Stimulated activated CD8-positive, alpha-beta memory T cell treated with anti-CD3 and anti-CD28 coated beads, Interleukin-15, amount 100 ng/mL, for 1 hour (primary cell): ENCODE measurements around the gene ZNG1F.
"Not testable (repeated sequence)": the region's sequence is repeated elsewhere in the genome, so short reads cannot be mapped to it uniquely, and the experiment has no call there.

Experiments
- DNase-seq: peaks from one replicate; pipeline ENCODE4 v3.0.0-alpha.2; 2020; ENCODE audit warnings: low read depth

Gene ZNG1F

DNA sequence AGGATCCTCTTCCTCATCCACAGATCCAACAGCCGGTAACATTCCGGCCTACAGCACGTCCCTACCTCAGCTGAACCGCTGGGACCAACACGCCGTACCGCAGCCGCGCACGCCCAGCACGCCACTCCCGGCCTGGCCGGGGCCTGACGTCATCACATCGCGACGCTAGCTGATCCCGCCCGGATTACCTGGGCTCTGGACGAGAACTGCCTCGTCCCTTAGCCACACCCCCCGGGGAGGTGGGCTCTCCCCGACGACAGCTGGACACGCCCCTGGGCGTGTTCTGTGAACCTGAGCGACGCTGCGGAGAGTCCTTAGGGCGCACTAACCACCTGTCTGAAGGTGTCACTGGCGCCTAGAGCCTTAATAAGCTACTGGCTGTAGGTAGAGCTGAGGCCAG lies at the start of gene ZNG1F:
ZNG1F (minus strand) TSS at position 101 of the 400 bp plus-strand sequence; CDS start at position 42, 59 bp downstream.
- not testable (repeated sequence) for DNase-seq

DNA sequence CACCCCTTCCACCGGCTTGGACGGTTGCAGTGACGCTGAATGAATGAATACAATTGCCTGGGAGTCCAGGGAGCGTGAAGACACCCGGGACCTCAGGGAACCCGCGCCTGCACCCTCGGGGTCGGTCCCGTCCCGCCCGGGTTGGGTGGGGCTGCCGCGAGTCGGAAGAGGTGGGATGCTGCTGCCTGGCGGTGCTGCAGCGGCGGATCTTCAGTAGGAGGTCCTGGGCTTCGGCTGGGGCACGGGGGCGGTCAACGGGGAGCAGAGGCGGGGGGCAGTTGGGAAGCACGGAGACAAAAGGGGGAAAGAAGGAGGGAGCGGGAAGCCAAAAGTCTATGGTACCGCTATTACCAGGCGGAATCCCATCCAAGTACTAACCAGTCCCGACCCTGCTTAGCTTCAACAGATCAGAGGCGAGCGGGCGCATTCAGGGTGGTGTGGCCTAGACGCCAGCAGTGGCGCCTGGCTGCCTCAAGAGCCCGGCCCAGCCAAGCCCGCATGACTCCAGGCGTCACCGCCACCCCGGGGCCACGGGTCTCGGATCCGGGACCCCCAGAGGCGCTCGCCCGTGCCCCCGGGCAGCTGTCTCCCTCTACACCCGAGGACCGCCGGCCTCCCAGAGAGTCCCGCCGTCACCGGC lies 48.1 kb upstream of the ZNG1F start:
- not testable (repeated sequence) for DNase-seq

DNA sequence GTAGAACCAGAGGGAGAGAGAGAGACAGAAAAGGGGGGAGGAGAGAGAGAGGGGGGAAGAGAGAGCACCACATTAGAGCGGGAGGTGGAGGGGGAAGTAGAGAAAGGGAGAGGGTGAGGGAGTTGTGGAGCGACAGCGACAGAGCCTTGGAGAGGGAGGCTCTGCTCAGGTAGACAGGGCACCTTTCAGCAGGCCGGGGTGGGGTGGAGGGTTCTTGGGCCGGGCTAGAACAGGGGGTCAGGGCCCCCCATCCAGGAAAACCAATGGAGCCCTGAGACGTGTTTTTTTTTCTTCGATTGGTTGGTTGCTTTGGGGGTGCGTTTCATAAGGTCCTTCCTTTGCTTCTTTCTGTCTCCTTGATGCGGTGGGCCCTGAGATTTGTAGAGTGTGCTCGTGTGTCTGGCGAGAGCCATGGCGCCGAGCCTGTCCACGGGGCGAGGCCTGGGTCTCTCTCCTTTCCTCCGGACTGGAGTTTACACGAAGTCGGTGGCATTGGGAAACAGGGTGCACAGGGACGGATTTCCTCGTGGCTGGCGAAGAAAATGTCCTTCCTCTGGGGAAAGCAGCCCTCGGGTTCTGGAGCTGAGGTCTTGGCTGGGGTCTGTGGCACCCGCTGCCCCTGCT lies 47.5 kb upstream of the ZNG1F start:
- DNase-seq = not testable (repeated sequence)

DNA sequence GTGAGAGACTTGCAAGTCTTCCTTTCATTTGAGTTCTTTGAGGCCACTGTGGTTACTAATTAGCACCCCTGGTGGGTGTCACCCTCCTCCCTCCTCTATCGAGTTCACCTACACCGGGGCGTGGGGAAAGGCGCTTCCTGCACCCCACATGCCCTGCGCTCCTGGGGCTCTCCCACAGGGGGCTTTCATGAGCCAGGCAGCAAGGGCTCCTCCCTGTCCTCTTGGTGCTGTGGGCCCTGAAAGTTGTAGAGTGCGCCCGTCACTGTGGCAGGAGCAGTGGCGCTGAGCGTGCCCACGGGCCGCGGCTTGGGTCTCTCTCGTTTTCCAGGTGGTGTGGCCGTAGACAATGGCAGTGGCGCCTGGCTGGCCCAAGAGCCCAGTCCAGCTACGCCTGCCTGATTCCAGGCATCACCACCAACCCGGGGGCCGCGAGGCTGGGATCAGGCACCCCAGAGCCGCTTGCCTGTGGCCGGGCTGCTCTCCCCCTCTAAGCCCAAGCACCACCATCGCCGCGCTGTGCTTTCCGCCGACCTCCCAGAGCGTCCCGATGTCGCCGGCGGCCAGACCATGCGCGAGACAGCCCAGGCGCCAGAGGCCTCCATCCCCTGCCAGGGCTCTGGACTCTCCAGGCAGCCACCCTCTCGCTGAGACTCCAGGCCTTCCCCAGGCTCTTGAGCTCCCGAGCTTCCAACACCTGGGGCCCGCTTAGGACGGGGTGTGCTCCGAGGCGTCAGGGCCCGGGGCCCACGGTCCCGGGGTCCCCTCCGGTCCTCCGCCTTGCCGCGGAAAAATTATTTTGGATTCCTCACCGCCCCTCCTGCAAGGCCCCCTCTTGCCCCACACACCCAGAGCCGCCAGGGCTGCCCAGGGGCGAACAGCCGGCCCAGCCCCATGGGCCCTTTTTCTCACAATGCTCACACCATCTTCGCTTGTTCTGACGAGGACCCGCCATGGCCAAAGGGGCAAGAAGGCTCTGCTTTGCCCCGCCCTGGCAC lies 46.0 kb upstream of the ZNG1F start:
- DNase-seq = not testable (repeated sequence)

DNA sequence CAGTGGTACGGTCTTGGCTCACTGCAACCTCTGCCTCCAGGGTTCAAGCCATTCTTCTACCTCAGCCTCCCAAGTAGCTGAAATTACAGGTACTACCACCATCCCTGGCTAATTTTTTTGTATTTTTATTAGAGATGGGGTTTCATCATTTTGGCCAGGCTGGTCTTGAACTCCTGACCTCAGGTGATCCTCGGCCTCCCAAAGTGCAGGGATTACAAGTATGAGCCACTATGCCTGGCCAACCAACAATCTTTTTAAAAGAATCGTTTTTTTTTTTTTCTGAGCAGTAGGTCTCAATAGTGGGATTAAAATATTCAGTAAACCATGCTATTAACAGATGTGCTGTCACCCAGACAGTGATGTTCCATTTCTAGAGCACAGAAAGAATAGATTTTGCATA lies 45.1 kb upstream of the ZNG1F start:
- not testable (repeated sequence) for DNase-seq

DNA sequence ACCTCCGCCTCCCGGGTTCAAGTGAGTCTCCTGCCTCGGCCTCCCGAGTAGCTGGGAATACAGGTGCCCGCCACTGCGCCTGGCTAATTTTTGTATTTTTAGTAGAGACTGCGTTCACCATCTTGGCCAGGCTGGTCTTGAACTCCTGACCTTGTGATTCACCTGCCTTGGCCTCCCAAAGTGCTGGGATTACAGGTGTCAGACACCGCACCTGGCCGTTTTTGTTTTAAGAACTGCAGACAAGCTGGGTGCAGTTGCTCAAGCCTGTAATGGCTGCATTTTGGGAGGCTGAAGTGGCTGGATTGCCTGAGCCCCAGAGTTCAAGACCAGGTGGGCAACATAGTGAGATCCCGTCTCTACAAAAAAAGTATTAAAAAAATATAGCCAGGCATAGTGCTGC lies 43.2 kb upstream of the ZNG1F start:
- DNase-seq = not testable (repeated sequence)

DNA sequence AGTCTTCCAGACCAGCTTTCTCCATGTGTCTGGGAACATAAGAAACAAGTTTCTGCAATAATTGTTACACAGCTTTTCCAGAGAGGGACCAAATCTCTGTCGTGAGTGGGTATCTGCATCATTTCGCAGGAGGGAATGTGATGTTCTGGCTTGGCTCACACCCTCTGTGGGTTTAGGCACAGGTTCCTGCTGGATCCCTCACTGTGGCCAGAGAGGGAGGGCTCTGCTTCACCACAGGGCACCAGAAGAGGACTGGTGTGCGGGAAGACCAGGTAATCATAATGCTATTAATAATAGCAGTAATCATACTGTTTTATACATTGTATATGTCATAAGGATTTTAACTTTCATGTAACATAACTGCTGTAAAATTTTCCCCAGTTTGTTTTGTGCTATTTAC lies 41.3 kb upstream of the ZNG1F start:
- DNase-seq = not testable (repeated sequence)

DNA sequence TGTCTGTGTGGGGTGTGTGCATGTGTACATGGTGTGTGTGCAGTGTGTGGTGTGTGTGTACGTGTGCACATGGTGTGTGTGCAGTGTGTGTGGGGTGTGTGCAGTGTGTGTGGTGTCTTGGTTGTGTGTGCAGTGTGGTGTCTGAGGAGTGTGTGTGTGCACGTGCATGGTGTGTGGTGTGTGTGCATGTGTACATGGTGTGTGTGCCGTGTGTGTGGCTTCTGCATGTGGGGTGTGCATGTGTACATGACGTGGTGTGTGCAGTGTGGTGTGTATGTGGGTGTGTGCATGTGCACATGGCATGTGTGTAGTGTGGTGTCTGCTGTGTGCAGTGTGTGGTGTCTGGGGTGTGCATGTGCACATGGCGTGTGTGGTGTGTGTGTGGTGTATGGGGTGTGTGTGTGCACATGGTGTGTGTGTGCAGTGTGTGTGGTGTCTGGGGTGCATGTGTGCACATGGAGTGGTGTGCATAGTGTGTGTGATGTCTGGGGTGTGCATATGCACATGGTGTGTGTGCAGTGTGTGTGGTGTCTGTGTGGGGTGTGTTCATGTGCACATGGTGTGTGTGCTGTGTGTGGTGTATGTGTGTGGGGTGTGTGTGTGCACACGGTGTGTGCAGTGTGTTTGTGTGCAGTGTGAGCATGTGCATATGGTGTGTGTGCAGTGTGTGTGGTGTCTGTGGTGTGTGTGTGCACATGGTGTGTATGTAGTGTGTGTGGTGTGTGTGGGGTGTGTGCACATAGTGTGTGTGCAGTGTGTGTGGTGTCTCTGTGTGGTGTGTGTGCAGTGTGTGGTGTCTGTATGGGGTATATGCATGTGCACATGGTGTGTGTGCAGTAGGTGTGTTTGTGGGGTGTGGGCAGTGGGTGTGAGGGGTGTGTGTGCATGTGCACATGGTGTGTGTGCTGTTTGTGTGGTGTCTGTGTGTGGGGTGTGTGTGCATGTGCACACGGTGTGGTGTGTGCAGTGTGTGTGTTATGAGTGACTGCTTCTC lies 40.6 kb upstream of the ZNG1F start:
- DNase-seq = no peak

DNA sequence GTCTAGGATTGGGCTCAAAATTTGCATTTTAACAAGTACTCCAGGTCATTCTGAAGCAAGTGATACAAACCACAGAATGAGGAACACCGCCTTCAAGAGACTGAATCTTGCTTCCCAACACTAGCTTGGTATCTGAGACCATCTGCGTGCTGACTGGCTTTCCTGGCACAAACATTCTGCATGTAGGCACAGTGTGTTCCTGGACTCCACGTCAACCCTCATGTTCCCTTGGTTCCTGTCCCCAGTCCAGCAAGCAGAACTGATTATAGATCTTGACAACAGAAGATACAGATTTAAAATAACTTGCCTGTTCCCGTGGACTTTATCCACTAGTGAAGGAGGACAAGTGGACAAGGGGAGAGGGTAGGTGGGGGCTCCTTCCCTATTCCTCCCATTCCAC lies 30.7 kb upstream of the ZNG1F start:
- not testable (repeated sequence) for DNase-seq

DNA sequence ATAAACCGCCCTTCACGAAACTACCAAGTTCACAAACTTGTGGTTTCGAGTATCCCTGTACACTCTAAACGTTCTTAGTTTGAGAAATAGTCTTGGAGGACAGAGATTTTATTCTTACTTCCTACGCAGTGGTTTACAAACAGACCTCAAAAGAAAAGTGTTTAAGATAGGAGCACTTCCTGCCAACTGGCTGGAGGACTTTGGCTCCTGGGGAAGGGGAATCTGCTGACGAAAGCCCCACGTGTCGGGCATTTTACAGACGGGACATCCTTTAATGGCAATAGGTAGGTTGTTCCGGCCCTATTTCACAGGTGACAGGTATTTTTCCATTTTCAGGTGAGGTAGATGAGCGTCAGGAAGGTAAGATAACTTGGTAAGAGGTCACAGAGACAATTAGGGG lies 678 bp downstream of the ZNG1F start:
- DNase-seq = not testable (repeated sequence)

DNA sequence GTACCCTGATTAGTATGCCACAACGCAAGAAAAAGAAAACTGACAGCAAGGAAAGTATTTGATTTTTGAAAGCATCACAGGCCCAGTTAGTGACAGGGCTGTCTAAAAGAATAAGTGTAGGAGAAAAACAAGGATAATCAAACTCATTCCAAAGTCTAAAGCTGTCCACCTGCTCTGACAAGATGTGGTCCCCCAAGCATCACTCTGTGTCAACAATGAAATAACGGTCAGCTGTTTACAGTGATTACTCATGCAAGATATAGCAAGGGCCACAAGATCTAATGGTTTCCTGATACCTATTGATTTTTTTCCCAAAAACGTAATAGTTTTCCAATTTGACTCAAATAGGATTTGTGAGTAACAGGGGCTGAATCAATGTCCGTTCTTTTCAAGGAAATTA lies 14.1 kb downstream of the ZNG1F start:
- DNase-seq = not testable (repeated sequence)

DNA sequence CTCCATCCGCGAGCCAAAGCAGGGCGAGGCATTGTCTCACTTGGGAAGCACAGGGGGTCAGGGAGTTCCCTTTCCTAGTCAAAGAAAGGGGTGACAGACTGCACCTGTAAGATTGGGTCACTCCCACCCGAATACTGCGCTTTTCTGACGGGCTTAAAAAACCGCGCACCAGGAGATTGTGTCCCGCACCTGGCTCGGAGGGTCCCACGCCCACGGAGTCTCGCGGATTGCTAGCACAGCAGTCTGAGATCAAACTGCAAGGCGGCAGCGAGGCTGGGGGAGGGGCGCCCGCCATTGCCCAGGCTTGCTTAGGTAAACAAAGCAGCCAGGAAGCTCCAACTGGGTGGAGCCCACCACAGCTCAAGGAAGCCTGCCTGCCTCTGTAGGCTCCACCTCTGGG lies 39.0 kb downstream of the ZNG1F start:
- DNase-seq = not testable (repeated sequence)

DNA sequence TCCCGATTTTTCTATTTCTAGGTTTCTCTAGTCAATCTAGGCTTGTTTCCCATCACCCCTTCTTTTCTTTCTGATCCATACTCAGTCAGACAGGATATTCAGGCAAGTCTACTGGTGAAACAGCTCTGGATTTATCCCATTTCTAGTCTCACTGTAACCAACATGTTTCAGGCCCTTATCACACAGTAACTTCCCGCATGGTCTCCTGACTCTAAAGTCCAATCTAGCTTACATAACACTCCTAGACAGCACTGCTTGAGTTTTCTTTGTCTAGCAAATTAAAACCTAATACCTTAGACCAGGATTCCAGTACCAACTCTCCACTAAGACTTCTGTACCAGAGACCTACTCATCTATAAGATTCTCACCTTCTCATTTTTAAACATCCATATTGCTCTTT lies 47.2 kb downstream of the ZNG1F start:
- not testable (repeated sequence) for DNase-seq

DNA sequence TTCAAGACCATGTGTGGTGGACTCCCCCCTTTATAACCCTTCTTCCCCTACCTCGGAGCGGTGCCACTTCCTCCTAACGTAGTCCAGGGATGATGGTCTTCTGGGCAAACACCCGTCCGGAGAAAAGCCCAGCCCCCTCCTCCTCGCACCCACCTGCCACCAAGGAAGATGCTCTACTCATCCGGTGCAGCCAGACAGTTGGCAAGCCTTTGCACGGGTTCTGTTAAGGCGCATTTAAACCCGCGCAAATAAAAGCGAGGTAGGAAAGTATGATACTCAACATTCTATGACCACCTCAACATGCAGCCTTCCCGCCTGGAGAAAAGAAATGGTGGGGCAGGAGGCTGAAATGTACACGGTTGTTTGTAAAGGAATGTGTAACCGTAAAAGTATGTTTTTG lies 60.5 kb downstream of the ZNG1F start, which contains the start of gene FOXD4L6:
FOXD4L6 (minus strand) TSS at position 101 of the 400 bp plus-strand sequence. CDS start 298 bp downstream, outside the sequence.
- not testable (repeated sequence) for DNase-seq

DNA sequence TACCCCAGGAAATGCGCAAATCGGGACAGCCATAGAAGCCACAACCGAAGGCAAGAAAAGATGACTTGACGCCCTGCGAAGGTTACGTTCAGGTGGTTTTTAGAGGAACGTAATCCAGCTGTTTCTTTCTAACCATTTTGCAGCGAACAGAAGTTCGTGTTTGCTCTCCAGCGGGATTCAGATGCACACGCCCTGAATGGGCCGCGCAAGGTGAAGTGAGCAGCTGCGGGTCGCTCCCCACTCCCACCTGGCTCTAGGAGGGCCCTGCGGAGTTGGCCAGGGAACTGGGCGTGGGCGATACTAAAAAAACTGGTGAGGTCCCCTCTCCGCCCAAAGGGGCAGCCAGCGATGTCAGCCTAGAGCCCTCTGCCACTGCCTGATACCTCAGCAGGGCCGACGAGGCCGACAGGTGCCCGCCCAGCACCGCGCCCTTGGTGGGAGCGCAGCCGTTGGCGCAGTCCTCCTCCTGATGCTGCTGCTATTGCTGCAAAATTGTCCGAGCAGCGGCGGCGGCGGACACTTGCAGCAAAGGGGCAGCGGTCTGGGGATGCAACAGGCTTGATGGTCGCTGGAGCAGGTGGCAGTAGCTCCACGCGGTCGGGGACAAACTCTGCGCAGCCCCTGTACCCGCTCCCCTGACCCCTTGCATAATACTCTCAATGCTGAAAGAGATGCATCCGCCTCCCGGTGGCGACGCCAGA lies 62.2 kb downstream of the ZNG1F start:
- not testable (repeated sequence) for DNase-seq

DNA sequence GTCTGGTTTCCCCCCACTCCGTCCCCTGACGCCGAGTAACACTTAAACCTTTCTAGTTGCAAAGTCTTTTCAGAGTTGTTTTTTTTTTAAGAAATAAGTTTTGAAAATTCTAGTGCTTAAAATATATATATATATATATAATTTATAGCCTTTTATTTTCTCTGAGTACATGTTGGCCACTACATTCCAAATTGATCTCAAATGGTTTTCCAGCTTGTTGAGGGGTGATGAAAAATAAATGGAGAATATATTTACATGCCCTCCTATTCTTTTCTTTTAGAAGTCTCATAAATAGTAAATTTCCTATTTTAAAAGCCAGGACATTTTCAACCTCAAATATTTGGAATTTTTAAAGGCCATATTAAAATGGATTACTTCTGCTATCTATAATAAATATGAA lies 63.2 kb downstream of the ZNG1F start:
- DNase-seq = not testable (repeated sequence)

DNA sequence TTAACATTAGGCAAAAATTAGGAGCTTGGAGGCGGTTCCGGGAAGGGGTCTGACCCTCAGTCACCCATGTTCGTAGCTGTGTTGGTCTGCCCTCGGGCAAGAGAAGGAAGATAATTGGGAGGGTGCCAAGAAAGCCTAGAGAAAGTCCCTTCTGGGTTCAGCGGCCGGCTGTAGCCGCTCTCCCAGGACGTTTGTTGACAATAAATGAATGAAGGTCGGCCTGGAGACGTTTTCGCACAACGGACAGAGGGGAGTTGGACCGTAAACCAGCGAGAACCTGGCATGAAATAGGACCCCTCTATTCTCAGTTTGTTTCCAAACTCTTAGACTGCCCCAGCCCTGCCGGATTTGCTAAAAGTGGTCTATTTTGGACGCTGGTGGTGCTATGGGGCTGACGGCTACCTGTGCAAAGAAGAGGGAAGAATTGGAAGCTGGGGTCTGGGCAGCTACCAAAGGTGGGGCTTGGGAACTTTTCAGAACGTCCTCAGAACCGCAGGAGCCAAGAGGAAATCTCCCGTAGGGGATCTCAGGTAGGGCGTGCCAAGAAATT lies 63.9 kb downstream of the ZNG1F start:
- DNase-seq = not testable (repeated sequence)

DNA sequence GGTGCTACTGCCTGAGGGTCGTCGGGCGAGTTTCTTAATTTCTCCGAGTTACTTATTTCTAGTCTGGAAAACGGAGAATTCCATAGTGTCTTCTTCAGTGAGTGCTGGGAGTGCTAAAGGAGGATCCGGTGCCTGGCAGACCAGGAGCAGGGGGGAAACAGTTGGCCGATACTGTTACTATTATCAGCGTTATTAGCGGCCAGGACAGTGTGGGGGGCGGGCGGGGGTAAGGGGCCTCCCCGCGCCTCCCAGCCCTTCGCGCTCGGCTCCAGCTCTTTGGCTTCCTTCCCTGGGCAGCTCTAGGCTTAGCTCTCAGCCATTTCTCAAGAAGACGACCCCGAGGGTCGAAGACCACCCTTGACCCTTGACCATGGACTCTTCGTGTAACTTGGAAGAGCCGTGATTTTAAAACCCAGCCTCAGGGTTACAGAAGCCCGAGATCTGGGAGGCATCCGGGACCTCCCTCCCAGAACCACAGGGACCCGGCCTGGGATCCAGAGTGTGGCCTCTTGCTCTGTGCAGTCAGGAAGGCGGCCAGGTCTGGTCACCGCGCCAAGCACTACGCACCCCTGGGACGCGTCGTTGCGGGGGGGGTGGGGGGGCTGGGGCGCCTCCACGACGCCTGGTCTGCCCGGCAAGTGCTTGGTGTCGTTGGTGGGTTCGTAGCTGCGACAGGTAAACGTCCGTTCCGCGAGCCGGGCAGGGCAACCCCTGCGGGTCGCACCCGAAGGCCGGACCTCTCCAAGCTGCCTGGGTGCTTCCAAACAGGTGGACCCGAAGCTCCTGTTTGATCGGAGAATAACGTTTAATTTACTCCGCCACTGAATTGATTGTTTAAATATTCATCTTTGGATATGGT lies 64.6 kb downstream of the ZNG1F start:
- DNase-seq = not testable (repeated sequence)

DNA sequence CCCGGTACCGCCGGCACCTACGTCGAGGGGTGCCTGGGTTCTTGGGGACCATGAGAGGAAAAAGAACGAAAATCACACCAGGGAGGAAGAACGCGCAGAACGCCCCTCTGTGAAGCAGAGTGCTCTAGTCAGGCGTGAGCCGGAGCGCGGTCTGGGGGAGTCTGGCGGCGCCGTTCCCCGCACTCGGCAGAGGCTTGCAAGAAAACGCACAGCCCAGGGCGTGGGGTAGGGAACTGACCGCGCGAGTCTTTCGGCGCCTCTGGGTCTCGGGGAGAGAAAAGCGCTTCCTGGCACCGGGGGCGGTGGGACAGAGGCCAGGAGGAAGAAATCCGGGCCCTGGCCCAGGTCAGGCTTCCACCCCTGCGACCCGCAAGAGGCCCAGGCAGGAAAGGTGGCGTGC lies 65.3 kb downstream of the ZNG1F start:
- not testable (repeated sequence) for DNase-seq
